HFF-Myc (cell line): ENCODE measurements around the gene NTRK2.

Source experiments
- DNase-seq: peaks from one replicate; pipeline ENCODE4 v3.0.0-alpha.2; 2011; ENCODE audit warnings: low read depth; ENCODE audit errors: extremely low read depth
- H3K4me3 ChIP-seq: replicated peaks from 2 replicates; pipeline ENCODE4 v1.5.1; 2011; ENCODE audit warnings: low read depth, mild to moderate bottlenecking, control low read depth, low read length
- TF ChIP-seq, protein P1 (sequence below): IDR thresholded peaks from 2 replicates; pipeline ENCODE4 v1.5.1; 2012; ENCODE audit warnings: mild to moderate bottlenecking, low read depth, low read length, control low read depth; ENCODE audit errors: missing control alignments

The NTRK2 gene

DNA sequence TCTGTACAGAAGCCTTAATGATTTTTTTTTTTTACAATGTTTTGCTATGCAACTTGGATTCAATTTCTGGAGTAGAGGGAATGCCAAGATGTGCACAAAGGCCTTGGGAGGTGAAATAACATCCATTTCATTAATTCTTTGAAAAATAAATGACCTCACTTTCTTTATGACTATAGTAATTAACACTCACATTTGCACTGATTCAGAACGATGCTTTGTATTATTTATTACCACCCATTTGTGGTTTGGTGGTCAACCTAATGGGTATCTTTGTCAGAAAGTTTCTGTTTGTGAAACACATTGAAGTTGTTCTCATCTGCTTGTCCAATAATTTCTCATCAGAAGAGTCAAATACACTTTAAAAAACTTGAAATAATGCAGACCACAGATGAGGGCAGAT, 169.3 kb downstream of the NTRK2 start:
- DNase-seq: no peak

DNA sequence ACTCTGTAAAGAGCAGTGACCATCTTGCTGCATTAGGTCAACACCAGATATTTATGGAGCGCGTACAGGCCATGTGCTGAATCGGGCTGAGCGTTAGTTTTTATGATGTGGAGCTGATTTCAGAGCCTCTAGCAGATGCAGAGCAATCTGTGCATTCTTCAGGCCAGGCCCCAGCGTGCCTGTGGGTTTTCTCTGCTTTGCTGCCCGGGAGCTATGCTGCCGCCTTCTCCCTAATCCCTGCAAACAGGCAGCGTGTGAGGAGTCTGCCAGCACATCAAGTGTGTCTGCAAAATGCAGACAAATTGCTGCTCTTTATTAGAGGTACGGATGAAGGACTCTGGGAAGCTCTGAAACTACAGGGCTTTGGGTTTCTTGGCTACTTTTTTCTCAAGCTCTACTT, 170.0 kb downstream of the NTRK2 start:
- TF ChIP-seq, protein P1, sequence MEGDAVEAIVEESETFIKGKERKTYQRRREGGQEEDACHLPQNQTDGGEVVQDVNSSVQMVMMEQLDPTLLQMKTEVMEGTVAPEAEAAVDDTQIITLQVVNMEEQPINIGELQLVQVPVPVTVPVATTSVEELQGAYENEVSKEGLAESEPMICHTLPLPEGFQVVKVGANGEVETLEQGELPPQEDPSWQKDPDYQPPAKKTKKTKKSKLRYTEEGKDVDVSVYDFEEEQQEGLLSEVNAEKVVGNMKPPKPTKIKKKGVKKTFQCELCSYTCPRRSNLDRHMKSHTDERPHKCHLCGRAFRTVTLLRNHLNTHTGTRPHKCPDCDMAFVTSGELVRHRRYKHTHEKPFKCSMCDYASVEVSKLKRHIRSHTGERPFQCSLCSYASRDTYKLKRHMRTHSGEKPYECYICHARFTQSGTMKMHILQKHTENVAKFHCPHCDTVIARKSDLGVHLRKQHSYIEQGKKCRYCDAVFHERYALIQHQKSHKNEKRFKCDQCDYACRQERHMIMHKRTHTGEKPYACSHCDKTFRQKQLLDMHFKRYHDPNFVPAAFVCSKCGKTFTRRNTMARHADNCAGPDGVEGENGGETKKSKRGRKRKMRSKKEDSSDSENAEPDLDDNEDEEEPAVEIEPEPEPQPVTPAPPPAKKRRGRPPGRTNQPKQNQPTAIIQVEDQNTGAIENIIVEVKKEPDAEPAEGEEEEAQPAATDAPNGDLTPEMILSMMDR: no peak
- DNase-seq: peak; percentile 51
- H3K4me3 ChIP-seq: no peak overlapping the region

More for the DNA sequence above, 169.3 kb downstream of the NTRK2 start:
- no peak overlapping the region for H3K4me3 ChIP-seq
- TF ChIP-seq, protein P1: no peak

DNA sequence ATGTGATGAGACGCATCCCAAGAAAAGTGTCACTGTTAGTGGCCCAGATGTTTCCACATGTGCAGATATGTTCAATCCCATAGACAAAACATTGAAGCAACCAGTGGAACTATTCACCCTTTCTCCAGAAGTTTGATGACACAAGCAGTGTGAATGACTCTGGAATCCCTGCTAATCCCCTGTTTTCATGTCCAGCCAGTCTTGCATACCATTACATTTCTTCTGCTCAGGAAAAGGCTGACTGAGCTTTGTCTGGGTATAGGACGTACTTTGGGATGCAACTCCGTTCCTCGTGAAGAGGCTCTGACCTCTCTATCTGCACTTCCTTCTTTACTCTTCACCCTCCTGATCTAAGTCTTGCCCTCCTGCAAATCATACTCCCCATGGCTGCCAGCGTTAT, 172.4 kb downstream of the NTRK2 start:
- no peak for DNase-seq
- no peak overlapping the region for H3K4me3 ChIP-seq
- TF ChIP-seq, protein P1: no peak

DNA sequence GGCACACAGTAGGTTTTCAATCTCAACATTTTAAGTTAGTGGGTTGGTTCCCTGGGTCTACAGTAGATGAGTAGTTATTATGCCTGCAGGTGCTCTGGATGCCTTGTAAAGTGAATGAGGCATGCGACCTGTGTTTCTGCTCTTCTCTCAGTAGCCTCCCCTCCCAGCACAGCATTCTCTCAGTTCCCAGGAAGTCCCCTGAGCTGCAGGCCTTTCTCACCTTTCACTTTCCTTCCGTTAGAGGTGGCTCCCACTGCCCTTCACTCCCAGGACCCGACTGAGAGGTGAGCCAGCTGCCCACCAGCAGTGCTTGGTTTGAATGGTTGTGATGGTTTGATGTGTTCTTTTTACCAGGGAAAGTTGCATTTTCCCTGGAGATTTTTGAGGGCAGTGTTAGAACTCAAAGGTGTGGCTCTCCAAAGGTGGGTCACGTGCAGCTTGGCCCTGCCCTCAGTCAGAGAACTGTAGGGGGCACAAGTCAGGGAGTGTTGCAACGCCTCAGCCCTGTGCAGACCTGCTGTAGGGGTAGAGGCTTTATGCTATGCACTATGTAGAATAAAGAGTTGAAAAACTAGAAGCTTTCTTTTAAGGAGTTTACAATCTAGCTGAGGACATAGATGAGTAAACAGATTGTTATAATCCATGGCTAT, 173.8 kb downstream of the NTRK2 start:
- no peak overlapping the region for H3K4me3 ChIP-seq
- no peak for DNase-seq
- TF ChIP-seq, protein P1: no peak

DNA sequence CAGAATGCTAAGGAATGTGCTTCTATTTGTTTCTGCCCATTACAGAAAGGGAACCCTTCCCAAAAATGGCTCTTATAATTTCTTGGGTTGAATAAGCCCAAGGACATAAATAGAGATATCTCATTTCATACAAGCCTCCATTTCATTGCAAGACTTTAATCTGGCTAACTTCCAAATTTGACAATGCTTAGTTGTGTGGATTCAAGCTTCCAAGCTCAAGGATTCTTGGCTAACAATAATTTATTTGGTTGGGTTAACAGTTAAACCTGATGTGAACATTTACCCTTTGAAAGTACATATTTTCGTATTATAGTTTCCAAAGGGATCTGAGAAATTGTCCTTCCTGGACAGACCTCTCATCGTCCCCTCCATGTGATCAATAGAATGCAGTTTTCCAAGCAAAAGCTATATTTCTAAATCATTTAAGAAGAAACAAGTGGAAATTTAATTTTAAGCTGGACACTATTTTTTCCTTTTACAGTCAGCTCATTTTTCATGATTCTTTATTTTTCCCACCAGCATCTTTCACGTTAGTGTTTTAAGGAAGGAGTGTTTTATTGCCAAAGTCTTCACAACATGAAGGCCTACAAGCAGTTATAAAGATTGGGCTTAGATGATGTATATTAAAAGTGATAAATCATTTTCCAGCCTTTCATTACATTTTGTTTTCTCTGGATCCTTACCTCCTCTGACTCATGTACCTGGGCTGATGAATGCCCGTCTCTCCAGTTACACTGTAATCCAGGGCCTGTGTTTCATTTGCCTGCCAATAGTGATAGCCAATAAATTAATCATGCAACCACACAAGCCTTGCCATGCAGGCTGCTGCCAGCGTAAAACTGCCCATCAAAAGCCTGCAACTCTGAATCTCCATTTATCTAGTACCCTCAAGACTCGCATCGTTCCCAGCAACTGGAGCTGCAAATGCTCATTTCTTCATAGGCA, 176.7 kb downstream of the NTRK2 start:
- no peak overlapping the region for H3K4me3 ChIP-seq
- DNase-seq: no peak
- TF ChIP-seq, protein P1: no peak

DNA sequence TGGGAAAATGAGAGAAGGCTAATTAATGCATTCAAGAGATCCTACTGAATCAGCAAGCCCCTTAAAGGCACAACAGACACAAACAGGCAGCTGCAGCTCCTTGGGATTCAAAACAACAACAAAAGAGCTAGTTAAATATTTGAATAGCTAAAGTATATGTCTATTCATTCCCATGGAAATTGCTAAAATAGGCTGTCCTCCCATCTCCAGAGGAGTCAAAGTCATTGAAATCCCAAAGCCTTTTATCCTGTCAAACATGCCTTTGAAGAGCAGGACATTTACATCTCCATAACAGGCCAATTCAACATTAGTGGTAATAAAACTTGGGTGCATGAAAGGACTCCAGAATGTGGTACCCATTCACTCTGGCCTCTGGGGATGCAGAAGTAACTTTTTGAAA, 177.4 kb downstream of the NTRK2 start:
- no peak for DNase-seq
- TF ChIP-seq, protein P1: no peak

More for the DNA sequence above, 177.4 kb downstream of the NTRK2 start:
- no peak overlapping the region for H3K4me3 ChIP-seq
